ENCODE measurements around the gene GNB1L.

- no peak for TF ChIP-seq CTCF (conservative IDR thresholded peaks at IDR 0.05; ENCODE audit: low read depth, low read length)
- TF ChIP-seq EZH2 (IDR thresholded peaks at IDR 0.05; ENCODE audit: low read length, unreplicated experiment), result no peak
- no peak for TF ChIP-seq EZH2phosphoT487 (IDR thresholded peaks at IDR 0.05; ENCODE audit: borderline replicate concordance, low read length)
Measured at GRCh38 chr22:19740586-19740985, 114.1 kb downstream of the GNB1L start.
